GM23338 (cell line): ENCODE measurements around the gene TMEM25.

Experiments used
- CREB1 ChIP-seq: fragments of 250-450 bp; sonication (Bioruptor Pico); IDR thresholded peaks from 2 replicates; pipeline ENCODE4 v1.5.0; 2020; ENCODE audit warnings: low read depth, mild to moderate bottlenecking, moderate library complexity
- CTCF ChIP-seq, 2 experiments: fragments of 200-600 bp in 1 of 2; sonication (generic) in 1 of 2; conservative IDR thresholded peaks; 2 replicates each; pipeline versions ENCODE4 v1.5.1 to v1.6.1; 2016 to 2017; ENCODE audit warnings: antibody characterized with exemption in 2 of 2, low read depth in 2 of 2, mild to moderate bottlenecking in 2 of 2, moderate library complexity in 1 of 2
- EZH2 ChIP-seq: fragments of 200-600 bp; sonication (generic); IDR thresholded peaks from one replicate; pipeline ENCODE4 v1.8.0; 2017; ENCODE audit warnings: antibody characterized with exemption, mild to moderate bottlenecking, low read depth; ENCODE audit not compliant: unreplicated experiment
- EZH2phosphoT487 ChIP-seq: fragments of 200-600 bp; sonication (generic); IDR thresholded peaks from one replicate; pipeline ENCODE4 v1.8.1; 2018; ENCODE audit warnings: antibody characterized with exemption; ENCODE audit not compliant: unreplicated experiment
- JUNB ChIP-seq: IDR thresholded peaks from one replicate; pipeline ENCODE4 v1.6.1; 2016; ENCODE audit warnings: antibody characterized with exemption; ENCODE audit not compliant: unreplicated experiment
- POLR2AphosphoS5 ChIP-seq: IDR thresholded peaks from 2 replicates; pipeline ENCODE4 v1.6.1; 2016; ENCODE audit warnings: antibody characterized with exemption, low read depth
- REST ChIP-seq: IDR thresholded peaks from one replicate; pipeline ENCODE4 v1.6.1; 2018; ENCODE audit warnings: antibody characterized with exemption; ENCODE audit not compliant: unreplicated experiment
- STAT1 ChIP-seq: IDR thresholded peaks from one replicate; pipeline ENCODE4 v1.6.1; 2016; ENCODE audit warnings: antibody characterized with exemption; ENCODE audit not compliant: unreplicated experiment
- ZNF331 ChIP-seq: fragments of 250-450 bp; sonication (Bioruptor Pico); IDR thresholded peaks from 2 replicates; pipeline ENCODE4 v1.5.0; 2020; ENCODE audit warnings: low read depth, mild to moderate bottlenecking, moderate library complexity

DNA sequence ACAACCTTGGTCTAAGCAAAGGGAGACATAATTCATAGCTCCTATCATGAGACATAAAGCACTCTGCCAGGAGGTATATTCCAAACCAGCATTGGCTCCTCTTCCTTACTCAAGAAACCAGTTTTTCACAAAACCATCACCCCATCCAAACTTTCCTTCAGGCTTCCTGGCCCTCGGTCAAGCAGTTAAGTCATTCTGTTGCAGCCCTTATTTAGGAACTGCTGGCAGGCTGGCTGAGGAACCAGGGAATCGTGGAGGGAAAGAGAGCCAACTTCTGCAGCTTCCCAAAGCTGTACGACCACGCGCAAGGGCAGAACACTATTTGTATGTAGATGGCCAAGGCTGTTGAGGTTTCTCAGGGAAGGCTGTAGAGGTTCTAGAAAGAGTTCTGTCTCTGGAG, 34.1 kb downstream of the TMEM25 start:
- no peak for TF ChIP-seq JUNB
- no peak for TF ChIP-seq CTCF (conservative IDR thresholded peaks at IDR 0.05; ENCODE audit: low read depth in 2 of 2)
- no peak for TF ChIP-seq EZH2
- TF ChIP-seq POLR2AphosphoS5, result no peak
- TF ChIP-seq ZNF331, result no peak
- no peak for TF ChIP-seq EZH2phosphoT487
- no peak for TF ChIP-seq CREB1 (CRISPR knock-in tag)
- TF ChIP-seq STAT1, result no peak
- no peak for TF ChIP-seq REST
